IPS-18c (cell line): ENCODE results near the gene MAP1LC3B.

Experiments used
- H3K4me3 ChIP-seq: 2 replicates; pipeline ENCODE4 v1.7.0; 2013; ENCODE audit warnings: low read depth, mild to moderate bottlenecking, low read length, moderate library complexity; ENCODE audit not compliant: insufficient read depth
- H3K9me3 ChIP-seq: one replicate; pipeline ENCODE4 v1.6.1; 2013; ENCODE audit warnings: mild to moderate bottlenecking, low read length, moderate library complexity; ENCODE audit not compliant: control insufficient read depth, insufficient read depth

Gene MAP1LC3B

GRCh38 chr16:87414251-87414680 lies 22.1 kb downstream of the MAP1LC3B start:
- no peak overlapping the region for H3K4me3 ChIP-seq
- no peaks in the 10 kb centered on the region for H3K9me3 ChIP-seq

GRCh38 chr16:87415441-87415840 lies 23.3 kb downstream of the MAP1LC3B start:
- H3K4me3 ChIP-seq: no peak overlapping the region

GRCh38 chr16:87416826-87417527 lies 24.8 kb downstream of the MAP1LC3B start:
- Histone ChIP-seq H3K4me3 (no peak overlapping the region), H3K9me3 (no peaks in the 10 kb centered on the region)

More at GRCh38 chr16:87415441-87415840, 23.3 kb downstream of the MAP1LC3B start:
- no peaks in the 10 kb centered on the region for H3K9me3 ChIP-seq

GRCh38 chr16:87417528-87417910 lies 25.4 kb downstream of the MAP1LC3B start:
- Histone ChIP-seq H3K4me3 (no peak overlapping the region), H3K9me3 (no peaks in the 10 kb centered on the region)

- Histone ChIP-seq H3K9me3 (no peaks in the 10 kb centered on the region), H3K4me3 (no peak overlapping the region)
Observed at GRCh38 chr16:87418216-87418615, 26.1 kb downstream of the MAP1LC3B start.

GRCh38 chr16:87418644-87419043 lies 26.5 kb downstream of the MAP1LC3B start:
- H3K9me3 ChIP-seq: no peaks in the 10 kb centered on the region
- H3K4me3 ChIP-seq: no peak overlapping the region

GRCh38 chr16:87420026-87421002 lies 28.2 kb downstream of the MAP1LC3B start:
- H3K9me3 ChIP-seq: no peaks in the 10 kb centered on the region
- H3K4me3 ChIP-seq: no peak overlapping the region

- Histone ChIP-seq H3K9me3 (no peaks in the 10 kb centered on the region), H3K4me3 (no peak overlapping the region)
Observed at GRCh38 chr16:87421003-87421912, 29.1 kb downstream of the MAP1LC3B start.

- no peaks in the 10 kb centered on the region for H3K9me3 ChIP-seq
Observed at GRCh38 chr16:87422106-87422505, 30.0 kb downstream of the MAP1LC3B start.

GRCh38 chr16:87423429-87423828 lies 31.3 kb downstream of the MAP1LC3B start:
- H3K9me3 ChIP-seq: no peaks in the 10 kb centered on the region

More at GRCh38 chr16:87422106-87422505, 30.0 kb downstream of the MAP1LC3B start:
- H3K4me3 ChIP-seq: no peak overlapping the region

GRCh38 chr16:87424266-87424665 lies 32.1 kb downstream of the MAP1LC3B start:
- Histone ChIP-seq H3K4me3 (no peak overlapping the region), H3K9me3 (no peaks in the 10 kb centered on the region)

More at GRCh38 chr16:87423429-87423828, 31.3 kb downstream of the MAP1LC3B start:
- no peak overlapping the region for H3K4me3 ChIP-seq

GRCh38 chr16:87425941-87426340 lies 33.8 kb downstream of the MAP1LC3B start:
- Histone ChIP-seq H3K9me3 (no peaks in the 10 kb centered on the region), H3K4me3 (no peak overlapping the region)

- Histone ChIP-seq H3K4me3 (no peak overlapping the region), H3K9me3 (no peaks in the 10 kb centered on the region)
Observed at GRCh38 chr16:87426423-87427215, 34.5 kb downstream of the MAP1LC3B start.

GRCh38 chr16:87431926-87432325 lies 39.8 kb downstream of the MAP1LC3B start:
- Histone ChIP-seq H3K4me3 (no peak overlapping the region), H3K9me3 (no peaks in the 10 kb centered on the region)

GRCh38 chr16:87432330-87432915 lies 40.3 kb downstream of the MAP1LC3B start:
- Histone ChIP-seq H3K9me3 (no peaks in the 10 kb centered on the region), H3K4me3 (no peak overlapping the region)

- Histone ChIP-seq H3K9me3 (no peaks in the 10 kb centered on the region), H3K4me3 (no peak overlapping the region)
Observed at GRCh38 chr16:87434146-87434667, 42.1 kb downstream of the MAP1LC3B start.
